AG08396 (cell line): ENCODE results near the gene DUOX1.
"Not testable (repeated sequence)": the region's sequence is repeated elsewhere in the genome, so short reads cannot be mapped to it uniquely, and the experiment has no call there.

Source experiments
- DNase-seq: peaks from one replicate; pipeline ENCODE4 v3.0.0; 2012; ENCODE audit warnings: low spot score, mixed read lengths

Gene DUOX1

DNA sequence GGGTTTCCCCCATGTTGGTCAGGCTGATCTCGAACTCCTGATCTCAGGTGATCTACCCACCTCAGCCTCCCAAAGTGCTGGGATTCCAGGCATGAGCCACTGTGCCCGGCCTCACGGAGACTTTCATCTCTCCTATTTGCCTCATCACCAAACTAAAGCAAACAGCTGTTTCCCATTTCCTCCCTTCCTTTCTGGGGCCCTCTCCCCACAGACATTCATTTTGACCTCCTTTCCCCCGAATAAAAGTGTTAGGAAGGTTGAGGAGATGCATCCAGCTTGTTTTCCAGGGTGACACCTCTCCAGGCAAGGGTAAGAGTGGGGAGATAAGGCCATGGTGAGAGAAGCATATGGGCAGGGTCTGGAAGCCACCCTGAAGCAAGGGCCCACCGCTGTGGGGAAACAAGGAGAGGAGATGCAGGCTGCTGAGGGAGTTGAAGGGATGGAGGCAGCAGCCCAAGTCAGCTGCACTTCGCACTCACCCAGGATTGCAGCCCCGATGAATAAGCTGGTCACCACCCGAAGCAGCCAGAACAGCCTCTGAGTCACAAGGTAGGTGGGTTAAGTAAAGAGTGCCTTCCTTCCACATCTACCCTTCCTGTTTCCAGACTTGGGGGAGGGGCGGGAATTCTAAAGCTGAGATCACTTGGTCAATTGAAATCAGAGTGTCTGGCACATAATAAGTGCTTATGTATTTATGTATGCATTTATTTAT is 7.9 kb upstream of the DUOX1 start:
- peak; percentile 86 for DNase-seq

DNA sequence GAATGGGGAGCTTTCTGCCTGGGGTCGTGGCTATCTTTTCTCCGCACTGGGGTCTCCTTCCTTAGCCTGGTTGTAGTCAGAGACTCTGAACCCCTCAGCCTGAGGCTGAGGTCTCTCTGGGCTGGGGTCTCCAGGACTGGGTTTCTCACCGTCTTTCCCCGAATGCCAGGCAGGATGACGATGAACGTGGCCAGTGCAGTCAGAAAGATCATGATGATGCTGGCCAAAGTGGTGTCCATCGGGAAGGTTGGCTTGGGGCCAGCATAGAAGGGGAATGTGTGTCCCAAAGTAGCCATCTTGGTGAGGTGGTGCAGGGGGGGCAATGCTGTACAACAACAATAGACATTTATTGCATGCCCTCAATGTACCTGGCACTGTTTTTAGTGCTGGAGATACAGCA is 7.1 kb upstream of the DUOX1 start:
- DNase-seq, result no peak

DNA sequence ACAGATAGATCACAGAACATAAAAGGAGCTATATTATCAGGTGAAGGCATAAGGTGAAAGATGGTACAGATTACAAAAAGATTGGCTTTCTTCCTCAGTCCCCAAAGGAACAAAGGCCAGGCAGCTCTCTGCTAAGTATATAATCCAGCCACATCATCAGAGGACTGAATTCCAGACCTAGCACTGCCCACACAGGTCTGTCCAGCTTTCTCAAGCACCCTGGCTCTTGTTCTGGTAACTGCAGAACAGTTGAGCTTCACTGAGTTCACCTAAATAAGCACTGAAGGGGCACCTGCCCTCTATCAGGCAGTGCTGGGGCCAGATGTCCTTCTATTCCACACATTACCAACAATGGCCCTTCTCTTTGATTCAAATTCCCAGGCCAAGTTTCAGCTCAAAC is 6.4 kb upstream of the DUOX1 start:
- DNase-seq, result no peak

DNA sequence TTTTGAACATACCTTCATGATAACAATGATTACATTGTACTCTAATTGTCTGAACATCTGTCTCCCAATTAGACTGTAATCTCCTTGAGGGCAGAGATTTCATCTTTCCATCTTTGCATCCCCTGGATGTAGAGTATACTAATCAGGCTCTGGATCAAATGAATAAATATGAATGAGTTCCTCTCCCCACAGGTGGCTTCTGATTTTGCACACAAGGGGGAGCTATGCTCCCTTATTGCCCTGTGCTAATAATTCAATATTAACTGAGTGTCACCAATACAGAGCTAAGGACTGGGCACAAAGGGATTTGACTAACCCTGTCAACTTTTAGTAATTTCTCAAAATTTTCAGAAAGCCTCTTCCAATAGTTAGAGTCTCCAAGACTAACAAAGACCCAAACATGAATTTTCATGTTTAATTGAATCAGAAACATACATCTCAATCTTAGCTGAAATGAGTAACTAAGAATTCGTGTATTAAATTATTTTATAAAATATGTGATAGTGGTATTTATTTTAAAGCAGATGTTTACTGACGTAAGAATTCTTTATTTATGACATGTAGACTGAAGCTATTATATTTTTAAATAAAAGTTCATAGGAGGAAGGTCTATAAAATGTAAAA is 3.1 kb upstream of the DUOX1 start:
- no peak for DNase-seq

DNA sequence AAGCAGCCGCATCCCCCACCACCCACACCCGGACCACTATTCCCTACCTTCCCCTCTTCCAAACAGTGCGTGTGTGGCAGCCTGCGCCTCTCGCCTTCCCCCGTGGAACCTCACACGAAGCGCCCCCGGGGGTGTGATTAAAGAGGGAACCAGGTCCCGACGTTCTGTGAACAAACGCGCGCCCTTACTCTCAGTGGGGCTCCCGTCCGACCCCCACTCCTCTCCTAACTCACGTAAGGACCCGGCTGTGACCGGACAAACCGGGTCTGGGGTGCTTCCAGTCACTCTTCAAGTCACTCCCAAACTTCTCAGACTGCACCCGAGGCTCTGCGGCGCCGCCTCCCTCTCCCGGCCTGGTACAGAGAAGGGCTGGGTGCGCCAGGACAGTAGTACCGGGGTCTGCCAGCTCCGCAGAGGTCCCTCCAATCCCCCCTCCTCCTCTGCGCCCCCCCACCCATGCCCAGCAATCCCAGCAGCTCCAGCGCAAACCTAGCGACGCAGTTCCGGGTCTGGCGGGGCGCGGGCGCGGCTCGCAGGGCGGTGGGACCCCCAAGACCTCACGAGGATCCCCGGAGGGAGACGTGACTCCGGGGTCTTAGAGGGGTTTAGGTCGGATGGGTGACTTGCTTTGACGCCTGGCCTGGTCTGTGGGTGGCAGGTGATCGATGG is 689 bp upstream of the DUOX1 start:
- DNase-seq, result no peak

DNA sequence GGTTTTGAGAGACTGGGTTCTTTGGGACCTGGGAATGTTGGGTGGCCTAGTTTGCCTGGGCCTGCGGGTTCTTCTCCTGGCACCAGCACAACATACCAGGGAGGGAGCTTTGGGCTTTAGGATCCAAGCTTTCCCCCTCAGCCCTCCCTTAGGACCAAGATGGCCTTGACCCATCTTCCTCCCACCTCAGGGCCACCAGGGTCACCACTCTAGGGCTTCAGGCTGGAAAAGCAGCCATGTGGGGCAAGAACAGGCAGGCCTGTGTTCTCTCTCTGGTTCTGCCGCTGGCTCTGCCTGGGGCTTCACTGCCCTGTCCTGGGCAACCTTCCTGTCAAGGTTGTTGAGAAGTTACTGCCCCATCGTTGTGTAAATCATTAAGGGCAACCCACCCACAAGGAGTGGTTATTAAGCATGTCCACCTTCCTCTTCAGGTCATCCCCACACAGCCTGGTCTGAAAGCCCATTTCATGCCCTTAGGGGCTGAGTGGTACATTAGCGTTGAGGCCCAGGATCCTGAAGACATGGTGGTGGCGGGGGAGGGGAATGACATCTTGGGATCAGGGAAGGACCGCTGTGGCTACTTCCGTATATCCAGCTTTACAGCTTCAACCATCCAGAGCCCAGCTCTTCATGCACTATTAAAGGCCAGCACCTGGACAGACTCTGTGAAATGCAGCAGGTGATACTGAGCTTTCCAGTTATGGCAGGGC is 652 bp downstream of the DUOX1 start:
- no peak for DNase-seq

DNA sequence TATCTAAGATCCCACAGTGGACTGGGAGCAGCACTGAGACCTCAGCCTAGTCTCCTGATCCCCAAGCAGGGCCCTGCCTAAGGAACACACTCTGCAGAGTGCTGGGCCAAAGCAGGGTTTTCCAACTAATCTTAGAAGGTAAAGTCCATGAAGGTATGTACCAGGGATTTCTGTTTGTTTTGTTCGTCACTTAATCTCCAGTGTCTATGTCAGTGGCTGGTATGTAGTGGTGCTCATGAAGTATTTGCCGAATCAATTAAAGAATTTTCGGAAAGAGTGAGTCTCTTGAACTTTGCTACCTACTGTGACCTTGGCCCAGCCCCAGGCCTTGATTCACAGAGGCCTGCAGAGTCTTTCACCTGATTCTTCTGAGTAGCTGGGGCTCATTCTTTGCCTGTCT is 1.7 kb downstream of the DUOX1 start:
- DNase-seq, result no peak

DNA sequence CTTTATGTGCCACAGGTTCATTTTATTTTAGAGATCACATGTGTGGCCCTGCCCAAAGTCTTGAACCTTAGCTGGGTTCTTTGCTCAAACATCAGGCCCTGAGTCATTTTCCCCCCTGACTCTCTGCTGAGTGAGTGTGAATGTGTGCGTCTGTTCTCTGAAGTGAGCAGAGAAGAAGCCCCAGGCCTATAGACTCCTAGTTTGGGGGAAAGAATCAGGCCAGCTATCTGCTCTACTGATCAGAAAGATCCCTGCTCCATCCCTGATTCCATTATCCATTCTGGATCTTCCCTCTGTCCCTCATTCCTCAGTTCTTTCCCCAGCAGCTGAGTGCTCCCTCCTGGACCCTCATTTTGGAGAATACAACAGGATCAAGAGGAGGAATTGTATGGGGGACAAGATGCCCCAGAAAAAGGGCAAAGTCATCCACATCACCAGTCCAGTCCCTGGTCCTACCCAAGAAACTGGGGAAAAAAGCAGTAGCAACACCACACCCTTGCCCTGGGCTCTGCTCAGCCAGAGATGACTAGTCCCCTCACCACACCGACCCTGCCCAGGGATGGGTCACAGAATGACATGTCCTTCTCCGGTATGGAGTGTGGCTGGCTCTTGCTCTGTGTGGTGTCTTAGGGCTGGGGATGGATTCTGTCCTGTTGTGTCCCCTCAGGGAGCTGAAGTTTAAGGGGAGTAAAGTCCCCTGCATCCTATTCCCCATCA is 3.2 kb downstream of the DUOX1 start:
- DNase-seq, result no peak

DNA sequence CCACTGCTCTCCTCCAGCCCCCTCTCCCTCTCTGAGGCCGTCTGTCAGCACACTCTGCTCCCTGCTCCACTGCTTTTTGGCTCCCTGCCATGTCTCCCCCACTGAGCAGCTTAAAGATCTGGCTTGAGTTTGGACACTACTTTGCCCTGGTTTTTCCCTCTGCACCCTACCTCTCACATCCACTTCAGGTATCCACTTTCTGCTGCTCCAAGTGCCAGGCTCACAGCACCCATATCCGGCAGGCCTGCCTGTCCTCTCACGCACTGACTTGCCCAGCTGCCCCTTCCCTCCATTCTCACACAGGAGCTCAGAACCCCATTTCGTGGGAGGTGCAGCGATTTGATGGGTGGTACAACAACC is 3.7 kb downstream of the DUOX1 start:
- no peak for DNase-seq

DNA sequence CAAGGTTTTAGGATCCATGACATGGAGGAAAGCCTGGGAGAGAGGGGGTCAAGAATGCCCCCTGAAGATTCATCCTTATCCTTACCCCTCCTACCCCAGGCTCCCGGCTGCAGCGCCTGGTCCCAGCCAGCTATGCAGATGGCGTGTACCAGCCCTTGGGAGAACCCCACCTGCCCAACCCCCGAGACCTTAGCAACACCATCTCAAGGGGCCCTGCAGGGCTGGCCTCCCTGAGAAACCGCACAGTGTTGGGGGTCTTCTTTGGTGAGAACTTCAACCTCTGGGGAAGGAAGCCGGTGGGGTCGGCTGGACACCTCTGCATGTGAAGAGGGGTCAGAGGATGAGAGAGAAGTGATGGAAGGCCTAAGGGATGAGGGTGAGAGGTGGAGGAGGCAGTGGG is 4.3 kb downstream of the DUOX1 start:
- no peak for DNase-seq

DNA sequence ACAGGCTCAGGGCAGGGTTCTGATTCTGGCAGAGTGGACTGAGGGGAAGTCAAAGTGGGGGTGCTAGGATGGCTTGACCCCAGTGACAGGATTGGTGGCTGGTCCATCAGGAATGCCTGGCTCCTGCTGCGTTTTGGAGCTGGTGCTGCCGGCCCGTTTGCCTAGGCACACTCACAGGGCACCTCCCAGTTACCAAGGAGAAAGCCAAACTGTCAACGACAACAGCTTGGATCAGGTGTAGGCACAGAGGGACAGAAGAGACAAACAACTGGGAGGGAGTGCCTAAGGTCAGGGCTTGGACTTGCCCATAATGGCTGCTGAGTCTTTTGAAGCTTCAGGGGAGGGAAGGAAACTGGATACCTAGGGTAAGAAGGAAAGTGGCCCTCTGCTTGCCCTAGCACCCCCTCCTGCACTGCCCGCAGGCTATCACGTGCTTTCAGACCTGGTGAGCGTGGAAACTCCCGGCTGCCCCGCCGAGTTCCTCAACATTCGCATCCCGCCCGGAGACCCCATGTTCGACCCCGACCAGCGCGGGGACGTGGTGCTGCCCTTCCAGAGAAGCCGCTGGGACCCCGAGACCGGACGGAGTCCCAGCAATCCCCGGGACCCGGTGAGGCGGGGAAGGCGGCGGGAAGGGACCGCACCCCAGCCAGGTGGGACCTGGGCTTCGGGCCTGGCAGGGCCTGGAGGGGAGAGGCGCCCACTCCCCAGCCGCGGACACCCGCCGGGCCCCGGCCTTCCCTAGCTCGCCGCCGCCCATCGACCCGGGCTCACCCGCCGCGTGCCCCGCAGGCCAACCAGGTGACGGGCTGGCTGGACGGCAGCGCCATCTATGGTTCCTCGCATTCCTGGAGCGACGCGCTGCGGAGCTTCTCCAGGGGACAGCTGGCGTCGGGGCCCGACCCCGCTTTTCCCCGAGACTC is 5.1 kb downstream of the DUOX1 start:
- DNase-seq, result no peak

DNA sequence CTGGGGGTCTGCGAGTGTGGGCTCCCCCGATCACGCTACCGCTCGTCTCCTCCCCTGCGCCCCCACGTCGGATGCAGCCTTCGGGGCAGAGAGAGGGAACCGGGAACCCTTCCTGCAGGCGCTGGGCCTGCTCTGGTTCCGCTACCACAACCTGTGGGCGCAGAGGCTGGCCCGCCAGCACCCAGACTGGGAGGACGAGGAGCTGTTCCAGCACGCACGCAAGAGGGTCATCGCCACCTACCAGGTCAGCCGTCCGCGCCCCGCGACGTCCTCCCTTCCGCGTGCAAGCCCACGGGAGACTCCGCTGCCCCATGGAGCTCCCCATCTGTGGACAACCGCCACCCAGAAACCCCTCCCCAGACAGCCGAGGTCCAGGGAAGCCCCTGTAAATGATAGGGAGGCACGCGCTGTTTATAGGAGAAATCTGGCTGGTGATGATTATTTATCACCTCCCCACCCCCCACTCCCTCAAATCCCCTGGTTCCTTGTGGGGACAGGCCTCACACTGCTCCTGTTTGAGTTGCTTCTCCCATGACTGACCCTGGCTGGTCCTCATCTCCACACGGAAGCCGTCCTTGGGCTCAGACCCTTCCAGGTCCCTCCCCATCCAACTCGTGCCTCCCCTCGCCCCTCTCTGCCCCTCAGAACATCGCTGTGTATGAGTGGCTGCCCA is 6.0 kb downstream of the DUOX1 start:
- not testable (repeated sequence) for DNase-seq

DNA sequence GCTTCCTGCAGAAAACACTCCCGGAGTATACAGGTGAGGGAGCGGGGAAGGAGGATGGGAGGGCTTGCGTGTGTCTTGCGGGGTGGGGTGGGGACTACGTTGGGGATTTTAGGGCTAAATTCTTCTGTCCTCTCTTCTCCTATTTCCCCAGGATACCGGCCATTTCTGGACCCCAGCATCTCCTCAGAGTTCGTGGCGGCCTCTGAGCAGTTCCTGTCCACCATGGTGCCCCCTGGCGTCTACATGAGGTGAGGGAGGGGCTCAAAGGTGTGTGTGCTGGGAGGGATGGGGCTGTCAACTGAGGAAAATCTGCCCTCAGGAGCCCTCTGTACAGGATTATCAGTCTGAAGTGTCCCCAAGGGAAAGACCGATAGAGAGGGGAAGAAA is 6.6 kb downstream of the DUOX1 start:
- no peak for DNase-seq

DNA sequence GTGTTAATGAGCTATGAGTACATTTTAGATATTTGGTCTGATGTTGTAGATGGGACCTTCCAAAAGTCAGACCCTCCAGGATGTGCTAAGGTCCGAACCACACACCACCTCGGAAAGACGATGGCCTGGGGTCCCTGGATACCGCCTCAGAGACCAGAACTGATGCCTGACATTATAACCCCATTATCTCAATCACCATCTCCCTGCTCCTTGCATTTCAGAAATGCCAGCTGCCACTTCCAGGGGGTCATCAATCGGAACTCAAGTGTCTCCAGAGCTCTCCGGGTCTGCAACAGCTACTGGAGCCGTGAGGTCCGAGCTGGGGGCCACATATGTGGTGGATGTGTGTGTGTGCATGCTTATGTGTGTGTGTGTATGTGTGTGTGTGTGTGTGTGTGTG is 7.9 kb downstream of the DUOX1 start:
- no peak for DNase-seq

DNA sequence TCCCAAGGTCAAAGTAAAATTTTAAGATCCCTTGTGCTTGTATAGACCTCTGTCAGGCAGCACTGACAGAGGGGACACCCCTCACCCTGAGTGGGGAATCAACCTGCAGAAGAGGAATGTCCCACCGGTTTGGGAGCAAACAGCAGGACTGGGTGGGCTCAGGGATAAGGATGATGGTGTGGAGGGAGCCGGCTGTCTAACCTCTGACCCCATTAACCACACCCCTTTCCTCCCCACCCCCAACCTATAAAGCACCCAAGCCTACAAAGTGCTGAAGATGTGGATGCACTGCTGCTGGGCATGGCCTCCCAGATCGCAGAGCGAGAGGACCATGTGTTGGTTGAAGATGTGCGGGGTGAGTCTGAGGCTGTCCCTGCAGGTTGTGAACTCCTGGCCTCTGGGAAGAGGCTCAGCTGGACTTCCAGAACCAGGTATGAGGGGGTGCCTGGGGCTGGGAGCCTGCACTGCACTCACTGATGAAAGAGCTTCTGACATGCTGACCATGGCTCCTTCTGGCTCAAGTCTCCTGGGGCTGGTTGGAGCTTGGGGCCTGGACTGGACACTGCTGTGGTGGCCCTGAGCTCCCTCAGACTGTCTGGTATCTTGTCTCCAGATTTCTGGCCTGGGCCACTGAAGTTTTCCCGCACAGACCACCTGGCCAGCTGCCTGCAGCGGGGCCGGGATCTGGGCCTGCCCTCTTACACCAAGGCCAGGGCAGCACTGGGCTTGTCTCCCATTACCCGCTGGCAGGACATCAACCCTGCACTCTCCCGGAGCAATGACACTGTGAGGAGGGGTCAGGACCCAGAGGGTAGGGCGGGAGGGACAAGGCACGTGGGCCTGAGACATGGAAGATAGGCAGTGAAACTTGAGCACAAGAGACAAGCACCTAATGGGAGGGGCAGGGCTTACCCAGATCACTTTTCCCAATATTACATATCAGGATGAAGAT is 9.3 kb downstream of the DUOX1 start:
- no peak for DNase-seq

DNA sequence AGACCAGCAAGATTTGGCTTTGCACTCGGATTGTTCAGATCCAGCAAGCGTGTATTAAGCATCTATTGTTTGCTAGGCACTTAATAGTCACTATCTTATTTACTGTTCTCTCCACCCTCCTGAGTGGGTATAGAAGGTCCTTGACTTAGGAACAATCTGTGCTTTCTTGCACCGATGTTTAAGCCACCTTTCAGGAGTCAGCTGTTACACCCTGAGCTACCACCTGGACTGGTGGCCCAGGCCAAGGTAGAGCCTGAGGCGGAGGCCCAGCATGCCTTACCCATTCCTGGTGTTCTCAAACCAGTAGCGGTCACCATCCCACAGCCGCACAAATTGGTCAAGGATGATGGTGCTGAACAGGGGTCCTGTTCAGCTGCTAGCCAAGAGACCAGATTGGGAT is 10.0 kb downstream of the DUOX1 start:
- no peak for DNase-seq

DNA sequence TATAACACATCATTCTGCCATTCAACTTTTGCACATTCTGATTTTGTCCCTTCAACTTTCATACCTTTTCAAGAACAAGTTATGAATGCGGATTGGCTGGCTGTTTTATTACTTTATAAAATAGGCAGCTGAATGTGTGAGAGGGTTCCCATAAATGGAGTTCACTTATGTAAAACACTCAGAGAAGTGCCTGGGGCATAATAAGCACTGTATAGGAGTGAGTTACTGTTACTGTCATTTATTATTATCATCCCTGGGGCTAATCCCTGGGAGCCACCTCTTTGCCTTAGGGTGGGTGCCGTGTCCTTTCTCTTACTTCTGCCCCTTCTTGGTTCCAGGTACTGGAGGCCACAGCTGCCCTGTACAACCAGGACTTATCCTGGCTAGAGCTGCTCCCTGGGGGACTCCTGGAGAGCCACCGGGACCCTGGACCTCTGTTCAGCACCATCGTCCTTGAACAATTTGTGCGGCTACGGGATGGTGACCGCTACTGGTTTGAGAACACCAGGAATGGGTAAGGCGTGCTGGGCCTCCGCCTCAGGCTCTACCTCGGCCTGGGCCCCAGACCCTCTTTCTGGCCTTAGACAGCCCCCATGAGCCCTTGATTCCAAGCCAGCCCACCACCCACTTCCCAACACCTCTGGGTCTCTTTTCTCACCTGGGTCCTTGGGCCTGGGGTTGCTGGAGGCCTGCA is 10.9 kb downstream of the DUOX1 start:
- no peak for DNase-seq

DNA sequence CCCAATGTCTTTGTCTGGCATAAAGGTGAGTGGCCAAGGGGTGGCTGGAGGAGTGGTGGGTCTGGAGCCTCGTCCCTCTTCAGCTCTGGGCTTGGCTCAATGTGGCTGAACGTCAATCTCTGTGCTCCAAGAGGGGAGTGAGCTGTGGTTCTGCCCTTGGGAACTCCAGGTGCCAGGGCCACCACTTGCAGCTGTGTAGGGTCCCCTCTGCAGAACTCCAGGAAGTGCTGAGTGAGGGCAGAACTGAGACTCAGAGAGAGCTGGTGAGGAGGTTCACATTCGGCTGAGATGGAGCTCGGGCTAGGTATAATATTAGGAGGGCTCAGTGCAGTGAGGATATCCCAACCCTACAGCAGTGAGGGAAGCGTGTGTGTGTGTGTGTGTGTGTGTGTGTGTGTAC is 11.6 kb downstream of the DUOX1 start:
- DNase-seq, result no peak

DNA sequence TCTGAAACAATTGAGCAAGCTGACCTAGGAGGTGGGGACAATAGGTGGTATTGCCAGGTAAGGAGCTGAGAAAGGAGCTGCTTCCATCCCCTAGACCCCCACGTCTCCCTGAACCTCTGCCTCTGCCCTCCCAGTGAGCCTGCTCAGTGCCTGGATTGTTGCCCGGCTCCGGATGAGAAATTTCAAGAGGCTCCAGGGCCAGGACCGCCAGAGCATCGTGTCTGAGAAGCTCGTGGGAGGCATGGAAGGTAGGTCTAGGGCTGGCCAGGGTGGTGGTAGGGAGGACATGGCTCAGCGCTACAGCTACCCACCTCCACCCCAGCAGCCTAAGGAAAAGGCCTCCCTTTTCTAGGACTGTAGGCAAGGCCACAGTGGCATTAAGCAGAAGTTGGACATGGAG is 13.3 kb downstream of the DUOX1 start:
- no peak for DNase-seq
